ENCODE results near the gene SLC66A3.
A peak's percentile ranks its signal among the peaks of the same experiment; 100 is the strongest.

SLC66A3 gene

DNA sequence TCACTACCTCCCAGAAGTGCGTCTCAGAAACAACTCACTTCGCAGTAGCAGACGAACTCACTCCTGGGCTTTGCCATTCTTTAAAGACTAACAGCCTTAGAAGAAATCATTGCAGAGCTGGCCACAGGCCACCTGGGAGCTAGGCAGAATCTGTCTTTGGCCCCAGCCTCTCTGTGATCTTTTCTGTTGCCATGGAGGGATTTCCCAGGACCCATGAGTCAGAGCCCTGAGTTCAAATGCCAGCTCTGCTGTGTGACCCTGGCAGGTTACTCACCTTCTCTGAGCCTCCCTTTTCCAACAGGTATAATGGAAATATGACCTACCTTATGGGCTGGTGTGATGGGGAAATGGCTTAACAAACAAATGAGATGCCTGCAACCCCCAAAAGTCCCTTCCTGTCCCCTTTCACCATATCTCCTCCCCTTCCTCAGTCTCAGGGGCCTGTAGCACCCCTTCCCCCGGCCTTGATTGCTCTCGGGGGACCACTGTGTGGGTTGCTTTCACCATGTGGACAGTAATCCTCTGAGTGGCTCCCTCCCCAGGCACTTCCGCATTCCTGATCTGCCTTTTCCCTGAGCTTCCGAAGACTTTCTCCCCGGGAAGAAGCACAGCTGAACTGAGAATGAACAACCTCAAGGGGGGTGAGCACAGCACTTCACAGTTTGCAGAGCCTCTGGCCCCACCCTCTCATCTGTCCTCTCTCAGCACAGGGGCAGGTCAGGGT lies 34.0 kb upstream of the SLC66A3 start:
- no peak for DNase-seq
- no peak overlapping the region for H3K27ac Mint-ChIP-seq
- H3K27me3 Mint-ChIP-seq (ENCODE audit: low read depth, poor library complexity), result peaks cover 58% of the 10 kb centered on the region

DNA sequence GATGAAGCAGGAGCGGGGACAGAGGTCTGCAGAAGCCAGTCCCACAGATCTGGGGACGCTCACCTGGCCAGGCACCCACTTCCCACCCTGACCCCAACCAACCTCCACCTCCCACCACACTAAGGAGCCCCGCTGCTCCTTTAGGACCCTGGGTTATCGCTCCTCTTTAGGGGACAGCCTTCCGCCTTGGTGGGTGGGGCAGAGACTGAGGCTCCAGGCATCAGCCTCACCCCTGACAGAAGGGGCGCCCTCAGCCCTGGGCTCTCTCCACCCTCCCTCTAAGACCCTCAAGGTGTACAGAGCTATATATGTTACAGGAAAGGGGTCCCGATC lies 33.5 kb upstream of the SLC66A3 start:
- H3K4me1 Mint-ChIP-seq, result peaks cover 14% of the 10 kb centered on the region
- no peak for TF ChIP-seq CTCF (IDR thresholded peaks at IDR 0.05)
- no peak for DNase-seq
- no peaks in the 10 kb centered on the region for H3K9me3 Mint-ChIP-seq
- H3K27ac Mint-ChIP-seq, result no peak overlapping the region
- peaks cover 55% of the 10 kb centered on the region for H3K27me3 Mint-ChIP-seq (ENCODE audit: low read depth, poor library complexity)
- H3K4me3 Mint-ChIP-seq, result no peak overlapping the region
- H3K36me3 Mint-ChIP-seq (ENCODE audit: low read depth), result no peaks in the 10 kb centered on the region

More for the DNA sequence above, 34.0 kb upstream of the SLC66A3 start:
- H3K4me3 Mint-ChIP-seq, result no peak overlapping the region
- peaks cover 14% of the 10 kb centered on the region for H3K4me1 Mint-ChIP-seq
- no peaks in the 10 kb centered on the region for H3K9me3 Mint-ChIP-seq
- H3K36me3 Mint-ChIP-seq (ENCODE audit: low read depth), result no peaks in the 10 kb centered on the region
- no peak for TF ChIP-seq CTCF (IDR thresholded peaks at IDR 0.05)

DNA sequence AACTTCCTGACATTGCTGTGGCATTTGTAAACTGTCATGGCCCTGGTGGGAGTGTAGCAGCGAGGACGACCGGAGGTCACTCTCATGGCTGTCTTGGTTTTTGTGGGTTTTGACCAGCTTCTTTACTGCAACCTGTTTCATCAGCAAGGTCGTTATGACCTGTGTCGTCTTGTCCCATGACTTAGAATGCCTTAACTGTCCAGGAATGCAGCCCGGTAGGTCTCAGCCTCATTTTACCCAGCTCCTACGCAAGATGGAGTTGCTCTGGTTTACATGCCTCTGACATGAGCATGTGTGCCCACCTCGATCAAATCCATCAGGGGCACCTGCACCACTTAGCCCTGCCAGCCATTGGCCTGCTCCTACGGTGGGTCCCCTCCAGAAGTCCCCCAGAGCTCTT lies 32.9 kb upstream of the SLC66A3 start:
- no peak overlapping the region for H3K27ac Mint-ChIP-seq
- no peak for DNase-seq
- H3K4me3 Mint-ChIP-seq, result no peak overlapping the region
- no peaks in the 10 kb centered on the region for H3K36me3 Mint-ChIP-seq (ENCODE audit: low read depth)
- peaks cover 14% of the 10 kb centered on the region for H3K4me1 Mint-ChIP-seq
- TF ChIP-seq CTCF (IDR thresholded peaks at IDR 0.05), result no peak
- H3K27me3 Mint-ChIP-seq (ENCODE audit: low read depth, poor library complexity), result peaks cover 51% of the 10 kb centered on the region
- H3K9me3 Mint-ChIP-seq, result no peaks in the 10 kb centered on the region

GRCh38 chr2:11123001-11123809 lies 32.1 kb upstream of the SLC66A3 start:
- Mint-ChIP-seq H3K27me3 (ENCODE audit: low read depth, poor library complexity) (peaks cover 48% of the 10 kb centered on the region), H3K27ac (no peak overlapping the region), H3K4me3 (no peak overlapping the region), H3K9me3 (no peaks in the 10 kb centered on the region), H3K36me3 (ENCODE audit: low read depth) (no peaks in the 10 kb centered on the region), H3K4me1 (peaks cover 14% of the 10 kb centered on the region)
- TF ChIP-seq CTCF (IDR thresholded peaks at IDR 0.05), result no peak
- no peak for DNase-seq

- H3K36me3 Mint-ChIP-seq (ENCODE audit: low read depth), result no peaks in the 10 kb centered on the region
- peak; percentile 92 for TF ChIP-seq CTCF (IDR thresholded peaks at IDR 0.05)
- no peak overlapping the region for H3K27ac Mint-ChIP-seq
- peaks cover 14% of the 10 kb centered on the region for H3K4me1 Mint-ChIP-seq
- DNase-seq, result peak; percentile 86
- H3K27me3 Mint-ChIP-seq (ENCODE audit: low read depth, poor library complexity), result peaks cover 46% of the 10 kb centered on the region
- no peak overlapping the region for H3K4me3 Mint-ChIP-seq
- no peaks in the 10 kb centered on the region for H3K9me3 Mint-ChIP-seq
These were observed 31.2 kb upstream of the SLC66A3 start for GRCh38 chr2:11123856-11124759.
